Cerebellar nuclear complex (tissue), 1 donor: Measurements from ENCODE around the gene SEC31A.

Experiments
- DNase-seq, 2 experiments: peaks; one replicate each; lab custom pipeline; 2025; lab: John Stamatoyannopoulos, UW

SEC31A gene

GRCh38 chr4:82790060-82790660 lies 100.8 kb downstream of the SEC31A start:
- DNase-seq, result no peak

GRCh38 chr4:82789025-82789776 lies 101.8 kb downstream of the SEC31A start:
- DNase-seq, result no peak

GRCh38 chr4:82787342-82787741 lies 103.6 kb downstream of the SEC31A start:
- DNase-seq, result no peak

GRCh38 chr4:82786828-82787227 lies 104.1 kb downstream of the SEC31A start:
- DNase-seq, result no peak

GRCh38 chr4:82785611-82786400 lies 105.1 kb downstream of the SEC31A start:
- DNase-seq, result no peak

- DNase-seq, result no peak
Observed at GRCh38 chr4:82784681-82785610, 106.0 kb downstream of the SEC31A start.

GRCh38 chr4:82782626-82783345 lies 108.2 kb downstream of the SEC31A start:
- DNase-seq, result no peak

GRCh38 chr4:82780752-82781231 lies 110.2 kb downstream of the SEC31A start:
- no peak for DNase-seq

- no peak for DNase-seq
Observed at GRCh38 chr4:82780170-82780751, 110.7 kb downstream of the SEC31A start.

GRCh38 chr4:82779032-82779431 lies 111.9 kb downstream of the SEC31A start:
- DNase-seq, result no peak

GRCh38 chr4:82777857-82778525 lies 113.0 kb downstream of the SEC31A start:
- DNase-seq, result no peak

GRCh38 chr4:82776925-82777542 lies 113.9 kb downstream of the SEC31A start:
- DNase-seq, result no peak

GRCh38 chr4:82775243-82775642 lies 115.7 kb downstream of the SEC31A start:
- DNase-seq, result no peak

- no peak for DNase-seq
Observed at GRCh38 chr4:82774711-82775171, 116.2 kb downstream of the SEC31A start.

GRCh38 chr4:82773057-82773456 lies 117.9 kb downstream of the SEC31A start:
- DNase-seq, result no peak

- DNase-seq, result peak; percentile 14 to 39
Observed at GRCh38 chr4:82770607-82771006, 120.3 kb downstream of the SEC31A start.
